DMS114 treated with DMSO at 0.1 percent for 48 hours (cell line): ENCODE measurements around the gene CDCA7L.

Source experiments
- DNase-seq: peaks from one replicate; lab custom pipeline; 2025; ENCODE audit not compliant: unreplicated experiment; lab: John Stamatoyannopoulos, UW

The CDCA7L gene, protein sequence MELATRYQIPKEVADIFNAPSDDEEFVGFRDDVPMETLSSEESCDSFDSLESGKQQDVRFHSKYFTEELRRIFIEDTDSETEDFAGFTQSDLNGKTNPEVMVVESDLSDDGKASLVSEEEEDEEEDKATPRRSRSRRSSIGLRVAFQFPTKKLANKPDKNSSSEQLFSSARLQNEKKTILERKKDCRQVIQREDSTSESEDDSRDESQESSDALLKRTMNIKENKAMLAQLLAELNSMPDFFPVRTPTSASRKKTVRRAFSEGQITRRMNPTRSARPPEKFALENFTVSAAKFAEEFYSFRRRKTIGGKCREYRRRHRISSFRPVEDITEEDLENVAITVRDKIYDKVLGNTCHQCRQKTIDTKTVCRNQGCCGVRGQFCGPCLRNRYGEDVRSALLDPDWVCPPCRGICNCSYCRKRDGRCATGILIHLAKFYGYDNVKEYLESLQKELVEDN

GRCh38 chr7:21945454-21946221 is at the start of gene CDCA7L:
CDCA7L (minus strand) TSS chr7:21945899; CDS start chr7:21945804, 95 bp downstream.
- DNase-seq, result peak; percentile 61

- no peak for DNase-seq
Measured at GRCh38 chr7:21986096-21986495, 40.4 kb upstream of the CDCA7L start.

- no peak for DNase-seq
Measured at GRCh38 chr7:21984042-21984441, 38.3 kb upstream of the CDCA7L start.

DNA sequence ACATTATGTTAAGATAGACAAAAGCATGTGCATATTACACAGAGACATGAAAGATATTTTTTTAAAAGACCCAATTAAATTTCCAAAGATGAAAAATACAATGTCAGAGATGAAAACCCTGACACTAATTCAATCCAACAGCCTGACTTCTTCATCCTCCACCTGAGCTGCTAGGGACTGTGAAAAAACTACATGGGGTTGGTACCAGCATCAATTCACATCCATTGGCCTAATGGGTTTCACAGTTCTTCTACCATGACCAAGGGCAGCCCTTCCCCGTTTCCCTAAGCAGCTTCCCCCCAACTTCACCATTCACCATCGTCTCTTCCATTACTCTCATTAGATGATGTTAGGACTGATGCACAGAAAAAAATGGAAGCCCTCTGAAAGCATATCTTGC is 37.4 kb upstream of the CDCA7L start:
- no peak for DNase-seq

DNA sequence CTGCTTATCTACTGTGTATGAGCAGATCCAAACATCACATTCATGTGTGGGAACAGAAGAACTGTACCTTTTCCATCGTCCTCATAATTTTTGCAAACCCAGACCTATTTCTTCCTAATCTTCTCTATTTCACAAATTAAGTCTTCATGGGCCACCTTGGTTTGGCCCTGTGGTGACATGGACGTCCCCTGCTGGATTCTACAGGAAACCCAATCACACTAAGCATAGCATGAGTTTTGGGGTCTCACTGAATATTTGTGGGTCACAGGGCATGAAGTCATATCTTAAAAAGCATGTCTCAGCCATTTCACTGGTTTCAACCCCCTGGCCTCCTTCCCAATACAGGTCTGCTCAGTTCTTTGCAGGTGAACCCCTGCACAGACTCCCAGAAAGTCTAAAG is 35.8 kb upstream of the CDCA7L start:
- no peak for DNase-seq

DNA sequence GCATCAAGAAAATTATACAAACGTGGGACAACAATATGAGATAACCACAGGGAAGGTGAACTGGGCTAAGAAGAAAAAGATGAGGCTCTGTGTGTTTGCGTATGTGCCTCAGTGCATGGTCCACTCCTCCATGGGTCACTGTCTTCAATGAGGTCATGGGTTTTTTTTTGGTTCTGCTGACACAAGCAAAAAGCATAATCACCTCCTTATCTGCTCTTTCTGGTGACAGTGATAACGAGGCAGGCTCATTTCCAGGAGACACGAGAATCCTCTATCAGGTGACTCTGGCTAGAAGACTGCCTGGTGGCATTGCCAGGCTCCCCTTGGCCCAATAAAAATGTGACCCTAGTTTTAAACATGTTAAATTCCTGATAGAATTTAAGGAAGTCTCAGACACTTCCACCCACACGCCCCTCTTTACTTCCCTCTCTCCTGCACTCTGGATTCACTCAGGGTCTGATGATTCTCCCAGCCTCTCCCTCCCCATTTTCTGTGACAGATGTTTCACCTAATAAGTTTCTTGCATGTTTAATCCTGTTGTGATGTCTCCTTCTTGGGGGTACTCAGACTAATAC is 35.3 kb upstream of the CDCA7L start:
- no peak for DNase-seq

DNA sequence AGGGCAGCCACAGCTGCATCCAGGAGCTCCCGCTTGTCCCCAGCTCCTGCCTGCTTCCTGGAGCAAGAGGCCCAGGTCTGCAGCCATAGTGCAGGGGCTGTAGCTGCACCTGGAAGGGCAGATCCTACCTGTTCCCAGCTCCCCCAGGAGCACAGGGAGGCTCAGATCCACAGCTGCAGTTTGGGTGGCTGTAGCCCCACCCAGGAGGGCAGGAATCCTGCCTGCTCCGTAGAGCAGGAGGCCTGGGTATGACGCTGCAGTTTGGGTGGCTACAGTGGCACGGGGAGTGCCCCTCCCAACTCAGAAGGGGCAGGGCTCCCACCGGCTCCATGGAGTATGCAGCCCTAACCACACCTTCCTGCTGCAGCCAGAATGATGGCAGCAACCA is 26.7 kb upstream of the CDCA7L start:
- no peak for DNase-seq

GRCh38 chr7:21971780-21972396 is 26.2 kb upstream of the CDCA7L start:
- DNase-seq, result no peak

DNA sequence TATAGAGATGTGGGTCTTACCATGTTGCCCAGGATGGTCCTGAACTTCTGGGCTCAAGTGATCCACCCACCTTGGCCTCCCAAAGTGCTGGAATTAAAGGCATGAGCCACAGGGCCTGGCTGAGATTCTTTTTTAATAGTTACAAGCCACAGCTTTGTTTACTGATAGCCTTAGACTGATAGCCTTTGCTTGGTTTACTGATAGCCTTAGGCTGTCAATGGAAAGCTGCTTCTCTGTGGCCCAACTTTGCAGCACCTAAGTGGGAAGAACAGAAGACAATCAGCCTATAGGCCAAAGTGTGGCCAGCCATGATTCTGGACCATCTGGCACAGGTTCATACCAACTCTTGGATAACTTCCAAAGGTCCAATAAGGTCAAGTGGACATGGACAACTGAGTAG is 24.1 kb upstream of the CDCA7L start:
- no peak for DNase-seq

DNA sequence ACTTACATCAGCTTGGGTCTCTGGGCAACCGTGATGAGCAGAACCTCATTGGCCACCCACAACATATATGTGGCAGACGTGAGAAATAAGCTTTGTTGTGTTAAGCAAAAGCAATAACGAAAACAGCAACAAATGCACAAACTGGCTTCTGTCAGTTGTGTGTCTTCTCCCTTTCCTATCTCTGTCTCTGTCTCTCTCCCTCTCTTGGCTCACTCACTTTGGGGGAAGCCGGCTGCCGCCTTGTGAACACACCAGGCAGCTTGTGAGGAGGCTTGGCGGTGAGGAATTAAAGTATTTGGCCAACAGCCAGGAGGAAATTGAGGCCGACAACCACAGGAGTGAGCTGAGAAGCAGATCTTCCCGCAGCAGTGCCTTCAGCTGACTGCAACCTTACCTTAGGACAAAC is 21.9 kb upstream of the CDCA7L start:
- no peak for DNase-seq

- no peak for DNase-seq
Measured at GRCh38 chr7:21966271-21966670, 20.6 kb upstream of the CDCA7L start.

- no peak for DNase-seq
Measured at GRCh38 chr7:21965291-21965690, 19.6 kb upstream of the CDCA7L start.

DNA sequence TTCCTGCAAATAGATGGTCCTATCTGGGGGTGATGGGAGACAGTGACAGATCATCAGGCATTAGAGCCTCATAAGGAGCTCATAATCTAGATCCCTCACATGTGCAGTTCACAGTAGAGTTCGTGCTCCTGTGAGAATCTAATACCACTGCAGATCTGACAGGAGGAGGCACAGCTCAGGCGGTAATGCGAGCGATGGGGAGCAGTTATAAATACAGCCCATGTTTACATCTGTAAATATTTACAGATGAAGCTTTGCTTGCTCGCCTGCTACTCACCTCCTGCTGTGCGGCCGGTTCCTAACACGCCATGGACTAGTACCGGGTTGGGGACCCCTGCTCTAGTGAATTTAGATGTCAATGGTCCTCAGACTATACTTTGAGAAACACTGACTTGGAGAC is 17.0 kb upstream of the CDCA7L start:
- no peak for DNase-seq

GRCh38 chr7:21960922-21961321 is 15.2 kb upstream of the CDCA7L start:
- DNase-seq, result no peak

DNA sequence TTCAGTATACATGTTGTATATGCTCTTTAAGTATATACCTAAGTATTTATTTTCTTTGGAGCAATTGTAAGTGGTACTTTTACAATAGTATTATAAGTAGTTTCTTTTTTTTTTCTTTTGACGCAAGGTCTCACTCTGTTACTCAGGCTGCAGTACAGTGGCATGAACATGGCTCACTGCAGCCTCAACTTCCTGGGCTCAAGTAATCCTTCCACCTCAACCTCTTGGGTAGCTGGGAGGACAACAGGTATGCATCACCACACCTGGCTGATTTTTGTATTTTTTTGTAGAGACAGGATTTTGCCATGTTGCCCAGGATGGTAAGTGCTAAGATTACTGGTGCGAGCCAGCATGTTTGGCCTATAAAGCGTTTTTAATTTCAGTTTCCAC is 13.7 kb upstream of the CDCA7L start:
- DNase-seq, result no peak

GRCh38 chr7:21953781-21954180 is 8.1 kb upstream of the CDCA7L start:
- no peak for DNase-seq

- no peak for DNase-seq
Measured at GRCh38 chr7:21948887-21949540, 3.3 kb upstream of the CDCA7L start.

- DNase-seq, result no peak
Measured at GRCh38 chr7:21948364-21948763, 2.7 kb upstream of the CDCA7L start.

DNA sequence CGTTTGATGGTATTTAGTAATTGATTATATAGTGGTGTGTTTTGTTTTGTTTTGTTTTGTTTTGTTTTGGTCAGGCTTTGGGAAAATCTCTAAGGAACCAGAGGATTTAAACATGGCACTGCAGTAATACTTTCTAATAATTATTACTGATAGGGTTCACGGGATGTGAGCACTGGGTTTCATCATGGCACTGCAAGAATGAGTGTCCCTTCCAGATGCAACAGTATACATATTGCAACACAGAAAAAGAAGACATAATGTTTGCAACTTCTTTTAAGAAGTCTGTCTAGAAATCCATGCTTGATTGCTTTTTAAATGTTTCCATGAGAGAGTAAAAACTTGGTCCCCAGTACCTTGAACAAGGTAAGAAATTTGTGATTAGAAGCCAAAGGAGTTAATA is 2.2 kb upstream of the CDCA7L start:
- DNase-seq, result no peak

GRCh38 chr7:21947056-21947455 is 1.4 kb upstream of the CDCA7L start:
- DNase-seq, result no peak

- DNase-seq, result no peak
Measured at GRCh38 chr7:21946222-21946709, 567 bp upstream of the CDCA7L start.
